ENCODE data around the gene ARHGAP28. TPM values are rescaled to one million over a fixed set of nuclear protein-coding genes. Genes with fewer than 3 reads are reported as not detected.

The ARHGAP28 gene
- total and polyA plus RNA-seq, 10 of the 15 experiments (the other 5 are each of a cell fraction or from before 2014, with no cell fraction given), result not detected

DNA sequence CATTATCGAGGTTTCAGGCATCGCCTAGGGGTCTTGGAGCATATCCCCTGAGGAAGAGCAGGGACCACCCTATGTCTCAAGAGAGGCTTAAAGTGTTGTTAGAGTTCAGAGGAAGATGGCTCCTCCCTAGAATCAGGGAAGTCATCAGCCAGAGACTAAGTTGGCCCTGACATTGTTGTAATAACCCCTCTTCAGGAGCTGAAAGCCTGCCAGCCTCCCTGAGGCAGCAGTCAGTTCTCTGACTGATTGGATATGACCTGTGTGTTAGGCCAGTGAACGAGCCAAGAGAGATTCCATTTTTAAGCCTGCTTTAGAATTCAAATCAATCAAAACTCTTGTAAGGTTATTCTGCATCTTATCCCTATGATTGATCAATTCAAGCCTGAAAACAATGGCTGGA is 34.9 kb downstream of the ARHGAP28 start:
- Histone ChIP-seq H3K27me3 (replicated peaks in 1 of 2; ENCODE audit: control insufficient read depth in 2 of 2, insufficient read depth in 2 of 2, low read length in 1 of 2) (no peaks in the 10 kb centered on the region), H3K27ac (ENCODE audit: control insufficient read depth, insufficient read depth) (no peak overlapping the region), H3K9me3 (replicated peaks; ENCODE audit: control insufficient read depth, insufficient read depth, low read length) (no peaks in the 10 kb centered on the region), H4K20me1 (ENCODE audit: control insufficient read depth, insufficient read depth) (no peaks in the 10 kb centered on the region), H3K9ac (ENCODE audit: control insufficient read depth, insufficient read depth, low read length) (no peak overlapping the region), H3K4me1 (ENCODE audit: control insufficient read depth, insufficient read depth, low read length) (no peaks in the 10 kb centered on the region), H2AFZ (ENCODE audit: control insufficient read depth, low read depth, low read length) (no peak overlapping the region), H3K36me3 (ENCODE audit: control insufficient read depth in 2 of 2, insufficient read depth in 2 of 2, low read length in 1 of 2) (no peaks in the 10 kb centered on the region), H3K79me2 (ENCODE audit: control insufficient read depth, insufficient read depth, low read length) (no peaks in the 10 kb centered on the region), H3K4me2 (ENCODE audit: control insufficient read depth, insufficient read depth) (no peak overlapping the region), H3K4me3 (no peak overlapping the region)
- in situ Hi-C loops (cut with MboI) (no loop called here), intact Hi-C loops (cut with micrococcal nuclease; ENCODE audit: unreplicated experiment) (no loop called here)
- ChIA-PET SMC1A (ENCODE audit: uncharacterized antibody, unreplicated experiment) (no interaction called here), POLR2A (no interaction called here), CTCF (no interaction called here), RAD21 (ENCODE audit: unreplicated experiment) (no interaction called here)
- no peak for DNase-seq (ENCODE audit: low read depth, low spot score)
- no TSS peak for BruUV-seq (replicated peaks)
- ATAC-seq, result no peak
- no peak for TF ChIP-seq RUNX3 (IDR thresholded peaks at IDR 0.05; ENCODE audit: low read length)
- no peak for TF ChIP-seq NRF1 (conservative IDR thresholded peaks at IDR 0.05; ENCODE audit: low read depth, low read length)
- TF ChIP-seq, protein P1, sequence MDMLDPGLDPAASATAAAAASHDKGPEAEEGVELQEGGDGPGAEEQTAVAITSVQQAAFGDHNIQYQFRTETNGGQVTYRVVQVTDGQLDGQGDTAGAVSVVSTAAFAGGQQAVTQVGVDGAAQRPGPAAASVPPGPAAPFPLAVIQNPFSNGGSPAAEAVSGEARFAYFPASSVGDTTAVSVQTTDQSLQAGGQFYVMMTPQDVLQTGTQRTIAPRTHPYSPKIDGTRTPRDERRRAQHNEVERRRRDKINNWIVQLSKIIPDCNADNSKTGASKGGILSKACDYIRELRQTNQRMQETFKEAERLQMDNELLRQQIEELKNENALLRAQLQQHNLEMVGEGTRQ (IDR thresholded peaks at IDR 0.05; ENCODE audit: borderline replicate concordance, low read depth, low read length), result no peak
- no peak for TF ChIP-seq MTA2 (IDR thresholded peaks at IDR 0.05; ENCODE audit: low read depth)
- TF ChIP-seq RBBP5 (conservative IDR thresholded peaks at IDR 0.05), result no peak
- TF ChIP-seq NR2C2 (IDR thresholded peaks at IDR 0.05; ENCODE audit: borderline replicate concordance, control insufficient read depth, insufficient read length, low read depth), result no peak
- no peak for TF ChIP-seq IKZF1 (conservative IDR thresholded peaks at IDR 0.05)
- no peak for TF ChIP-seq CHD1 (IDR thresholded peaks at IDR 0.05; ENCODE audit: low read depth, low read length)
- no peak for TF ChIP-seq TCF12 (IDR thresholded peaks at IDR 0.05; ENCODE audit: low read depth, low read length)
- TF ChIP-seq CBFB (IDR thresholded peaks at IDR 0.05; ENCODE audit: low read depth), result no peak
- TF ChIP-seq POU2F2 (IDR thresholded peaks at IDR 0.05; ENCODE audit: borderline replicate concordance, low read depth, low read length), result no peak
- TF ChIP-seq, protein P2, sequence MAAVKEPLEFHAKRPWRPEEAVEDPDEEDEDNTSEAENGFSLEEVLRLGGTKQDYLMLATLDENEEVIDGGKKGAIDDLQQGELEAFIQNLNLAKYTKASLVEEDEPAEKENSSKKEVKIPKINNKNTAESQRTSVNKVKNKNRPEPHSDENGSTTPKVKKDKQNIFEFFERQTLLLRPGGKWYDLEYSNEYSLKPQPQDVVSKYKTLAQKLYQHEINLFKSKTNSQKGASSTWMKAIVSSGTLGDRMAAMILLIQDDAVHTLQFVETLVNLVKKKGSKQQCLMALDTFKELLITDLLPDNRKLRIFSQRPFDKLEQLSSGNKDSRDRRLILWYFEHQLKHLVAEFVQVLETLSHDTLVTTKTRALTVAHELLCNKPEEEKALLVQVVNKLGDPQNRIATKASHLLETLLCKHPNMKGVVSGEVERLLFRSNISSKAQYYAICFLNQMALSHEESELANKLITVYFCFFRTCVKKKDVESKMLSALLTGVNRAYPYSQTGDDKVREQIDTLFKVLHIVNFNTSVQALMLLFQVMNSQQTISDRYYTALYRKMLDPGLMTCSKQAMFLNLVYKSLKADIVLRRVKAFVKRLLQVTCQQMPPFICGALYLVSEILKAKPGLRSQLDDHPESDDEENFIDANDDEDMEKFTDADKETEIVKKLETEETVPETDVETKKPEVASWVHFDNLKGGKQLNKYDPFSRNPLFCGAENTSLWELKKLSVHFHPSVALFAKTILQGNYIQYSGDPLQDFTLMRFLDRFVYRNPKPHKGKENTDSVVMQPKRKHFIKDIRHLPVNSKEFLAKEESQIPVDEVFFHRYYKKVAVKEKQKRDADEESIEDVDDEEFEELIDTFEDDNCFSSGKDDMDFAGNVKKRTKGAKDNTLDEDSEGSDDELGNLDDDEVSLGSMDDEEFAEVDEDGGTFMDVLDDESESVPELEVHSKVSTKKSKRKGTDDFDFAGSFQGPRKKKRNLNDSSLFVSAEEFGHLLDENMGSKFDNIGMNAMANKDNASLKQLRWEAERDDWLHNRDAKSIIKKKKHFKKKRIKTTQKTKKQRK (IDR thresholded peaks at IDR 0.05; ENCODE audit: low read depth, low read length), result no peak
- TF ChIP-seq, protein P3, sequence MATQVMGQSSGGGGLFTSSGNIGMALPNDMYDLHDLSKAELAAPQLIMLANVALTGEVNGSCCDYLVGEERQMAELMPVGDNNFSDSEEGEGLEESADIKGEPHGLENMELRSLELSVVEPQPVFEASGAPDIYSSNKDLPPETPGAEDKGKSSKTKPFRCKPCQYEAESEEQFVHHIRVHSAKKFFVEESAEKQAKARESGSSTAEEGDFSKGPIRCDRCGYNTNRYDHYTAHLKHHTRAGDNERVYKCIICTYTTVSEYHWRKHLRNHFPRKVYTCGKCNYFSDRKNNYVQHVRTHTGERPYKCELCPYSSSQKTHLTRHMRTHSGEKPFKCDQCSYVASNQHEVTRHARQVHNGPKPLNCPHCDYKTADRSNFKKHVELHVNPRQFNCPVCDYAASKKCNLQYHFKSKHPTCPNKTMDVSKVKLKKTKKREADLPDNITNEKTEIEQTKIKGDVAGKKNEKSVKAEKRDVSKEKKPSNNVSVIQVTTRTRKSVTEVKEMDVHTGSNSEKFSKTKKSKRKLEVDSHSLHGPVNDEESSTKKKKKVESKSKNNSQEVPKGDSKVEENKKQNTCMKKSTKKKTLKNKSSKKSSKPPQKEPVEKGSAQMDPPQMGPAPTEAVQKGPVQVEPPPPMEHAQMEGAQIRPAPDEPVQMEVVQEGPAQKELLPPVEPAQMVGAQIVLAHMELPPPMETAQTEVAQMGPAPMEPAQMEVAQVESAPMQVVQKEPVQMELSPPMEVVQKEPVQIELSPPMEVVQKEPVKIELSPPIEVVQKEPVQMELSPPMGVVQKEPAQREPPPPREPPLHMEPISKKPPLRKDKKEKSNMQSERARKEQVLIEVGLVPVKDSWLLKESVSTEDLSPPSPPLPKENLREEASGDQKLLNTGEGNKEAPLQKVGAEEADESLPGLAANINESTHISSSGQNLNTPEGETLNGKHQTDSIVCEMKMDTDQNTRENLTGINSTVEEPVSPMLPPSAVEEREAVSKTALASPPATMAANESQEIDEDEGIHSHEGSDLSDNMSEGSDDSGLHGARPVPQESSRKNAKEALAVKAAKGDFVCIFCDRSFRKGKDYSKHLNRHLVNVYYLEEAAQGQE (IDR thresholded peaks at IDR 0.05; ENCODE audit: low read depth, low read length), result no peak
- TF ChIP-seq, protein P4, sequence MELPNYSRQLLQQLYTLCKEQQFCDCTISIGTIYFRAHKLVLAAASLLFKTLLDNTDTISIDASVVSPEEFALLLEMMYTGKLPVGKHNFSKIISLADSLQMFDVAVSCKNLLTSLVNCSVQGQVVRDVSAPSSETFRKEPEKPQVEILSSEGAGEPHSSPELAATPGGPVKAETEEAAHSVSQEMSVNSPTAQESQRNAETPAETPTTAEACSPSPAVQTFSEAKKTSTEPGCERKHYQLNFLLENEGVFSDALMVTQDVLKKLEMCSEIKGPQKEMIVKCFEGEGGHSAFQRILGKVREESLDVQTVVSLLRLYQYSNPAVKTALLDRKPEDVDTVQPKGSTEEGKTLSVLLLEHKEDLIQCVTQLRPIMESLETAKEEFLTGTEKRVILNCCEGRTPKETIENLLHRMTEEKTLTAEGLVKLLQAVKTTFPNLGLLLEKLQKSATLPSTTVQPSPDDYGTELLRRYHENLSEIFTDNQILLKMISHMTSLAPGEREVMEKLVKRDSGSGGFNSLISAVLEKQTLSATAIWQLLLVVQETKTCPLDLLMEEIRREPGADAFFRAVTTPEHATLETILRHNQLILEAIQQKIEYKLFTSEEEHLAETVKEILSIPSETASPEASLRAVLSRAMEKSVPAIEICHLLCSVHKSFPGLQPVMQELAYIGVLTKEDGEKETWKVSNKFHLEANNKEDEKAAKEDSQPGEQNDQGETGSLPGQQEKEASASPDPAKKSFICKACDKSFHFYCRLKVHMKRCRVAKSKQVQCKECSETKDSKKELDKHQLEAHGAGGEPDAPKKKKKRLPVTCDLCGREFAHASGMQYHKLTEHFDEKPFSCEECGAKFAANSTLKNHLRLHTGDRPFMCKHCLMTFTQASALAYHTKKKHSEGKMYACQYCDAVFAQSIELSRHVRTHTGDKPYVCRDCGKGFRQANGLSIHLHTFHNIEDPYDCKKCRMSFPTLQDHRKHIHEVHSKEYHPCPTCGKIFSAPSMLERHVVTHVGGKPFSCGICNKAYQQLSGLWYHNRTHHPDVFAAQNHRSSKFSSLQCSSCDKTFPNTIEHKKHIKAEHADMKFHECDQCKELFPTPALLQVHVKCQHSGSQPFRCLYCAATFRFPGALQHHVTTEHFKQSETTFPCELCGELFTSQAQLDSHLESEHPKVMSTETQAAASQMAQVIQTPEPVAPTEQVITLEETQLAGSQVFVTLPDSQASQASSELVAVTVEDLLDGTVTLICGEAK (IDR thresholded peaks at IDR 0.05; ENCODE audit: borderline replicate concordance), result no peak
- FAIRE-seq, result no peak
- 29% methylated on average over 3 of the region's 3 CpGs for WGBS (ENCODE audit: insufficient coverage, insufficient replicate concordance, low lambda C conversion rate, missing lambda C conversion rate)
